Hematopoietic multipotent progenitor cell treated with erythropoietin and hydrocortisone succinate and interleukin-3 and kit ligand, for 4 days (in vitro differentiated cells): ENCODE data around the gene SLC2A10.

Experiments used
- DNase-seq: peaks from one replicate; pipeline ENCODE4 v3.0.0-alpha.2; 2015

Gene SLC2A10

DNA sequence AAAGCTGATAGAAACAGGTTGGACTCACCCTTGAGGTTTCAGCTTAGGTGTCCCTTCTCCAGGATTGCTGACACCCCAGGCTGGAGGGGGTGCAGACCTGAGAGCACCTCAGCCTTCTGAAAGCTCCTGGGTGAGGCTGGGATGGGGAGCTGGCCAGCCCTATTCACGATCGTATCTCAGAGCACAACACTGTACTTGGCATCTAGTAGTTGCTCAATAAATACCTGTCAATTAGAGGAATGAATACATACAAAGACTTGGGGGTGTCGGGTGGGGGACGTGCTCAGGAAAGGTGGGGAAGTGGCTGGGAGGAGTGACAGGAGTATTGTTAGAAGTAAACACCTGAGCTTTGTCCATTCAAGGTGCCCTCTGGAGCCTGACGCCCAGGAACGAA, 61.7 kb downstream of the SLC2A10 start:
- no peak for DNase-seq

GRCh38 chr20:46772901-46773300, 63.5 kb downstream of the SLC2A10 start:
- DNase-seq = no peak

- peak; percentile 25 for DNase-seq
Observed at GRCh38 chr20:46773680-46774079, 64.2 kb downstream of the SLC2A10 start.

DNA sequence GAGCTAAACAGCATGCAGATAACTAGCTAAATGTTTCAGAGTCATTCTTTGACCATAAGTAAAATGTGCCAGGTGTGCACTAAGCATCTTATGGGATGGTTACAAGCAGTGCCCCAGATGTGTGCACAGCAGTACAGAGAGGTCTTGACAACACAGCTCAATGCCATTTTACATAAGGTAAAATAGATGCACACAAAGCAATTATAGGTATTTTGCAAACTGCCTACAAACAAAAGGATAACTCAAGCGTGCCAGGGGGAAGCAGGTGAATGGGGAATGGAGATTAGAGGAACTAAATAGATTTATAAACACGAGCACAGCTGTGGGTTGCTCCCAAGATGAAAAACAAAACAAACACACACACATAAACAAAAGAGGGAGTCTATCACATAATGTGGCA, 64.8 kb downstream of the SLC2A10 start:
- DNase-seq = no peak

DNA sequence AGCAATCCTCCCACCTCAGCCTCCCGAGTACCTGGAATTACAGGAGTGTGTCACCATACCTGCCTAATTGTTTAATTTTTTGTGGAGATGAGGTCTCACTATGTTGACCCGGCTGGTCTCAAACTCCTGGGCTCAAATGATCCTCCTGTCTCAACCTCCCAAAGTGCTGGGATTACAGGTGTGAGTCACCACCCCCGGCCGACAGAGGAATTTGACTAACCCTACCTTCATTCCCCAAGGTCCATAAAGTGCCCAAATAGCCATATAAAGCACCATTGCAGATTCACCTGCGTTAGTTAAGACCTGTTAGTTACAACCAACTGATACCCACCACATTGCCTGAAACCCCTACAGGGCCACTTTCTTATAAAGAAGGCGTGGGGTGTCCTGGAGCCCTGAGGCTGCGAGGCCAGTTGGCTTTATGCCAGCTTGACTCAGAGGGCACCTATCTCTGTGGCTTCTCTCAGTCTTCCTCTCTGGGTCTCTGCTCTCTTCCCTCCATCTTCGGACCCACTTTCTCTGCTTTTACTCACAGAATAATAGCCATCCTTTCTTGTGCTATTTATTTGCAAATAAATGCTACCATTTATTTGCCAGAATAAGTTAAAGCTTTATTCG, 65.6 kb downstream of the SLC2A10 start:
- DNase-seq = no peak

GRCh38 chr20:46775806-46776205, 66.4 kb downstream of the SLC2A10 start:
- DNase-seq = no peak

GRCh38 chr20:46777331-46777730, 67.9 kb downstream of the SLC2A10 start:
- DNase-seq = no peak

- DNase-seq = no peak
Observed at GRCh38 chr20:46779831-46780230, 70.4 kb downstream of the SLC2A10 start.

- DNase-seq = no peak
Observed at GRCh38 chr20:46784436-46785127, 75.1 kb downstream of the SLC2A10 start.
